ENCODE measurements around the gene AAK1. TPM values are rescaled to one million over a fixed set of nuclear protein-coding genes. Genes with fewer than 3 reads are reported as not detected.
"Not testable (repeated sequence)": the region's sequence is repeated elsewhere in the genome, so short reads cannot be mapped to it uniquely, and the experiment has no call there.

Gene AAK1
- total RNA-seq, 1 experiment from 2014 or later = 52.0 TPM

DNA sequence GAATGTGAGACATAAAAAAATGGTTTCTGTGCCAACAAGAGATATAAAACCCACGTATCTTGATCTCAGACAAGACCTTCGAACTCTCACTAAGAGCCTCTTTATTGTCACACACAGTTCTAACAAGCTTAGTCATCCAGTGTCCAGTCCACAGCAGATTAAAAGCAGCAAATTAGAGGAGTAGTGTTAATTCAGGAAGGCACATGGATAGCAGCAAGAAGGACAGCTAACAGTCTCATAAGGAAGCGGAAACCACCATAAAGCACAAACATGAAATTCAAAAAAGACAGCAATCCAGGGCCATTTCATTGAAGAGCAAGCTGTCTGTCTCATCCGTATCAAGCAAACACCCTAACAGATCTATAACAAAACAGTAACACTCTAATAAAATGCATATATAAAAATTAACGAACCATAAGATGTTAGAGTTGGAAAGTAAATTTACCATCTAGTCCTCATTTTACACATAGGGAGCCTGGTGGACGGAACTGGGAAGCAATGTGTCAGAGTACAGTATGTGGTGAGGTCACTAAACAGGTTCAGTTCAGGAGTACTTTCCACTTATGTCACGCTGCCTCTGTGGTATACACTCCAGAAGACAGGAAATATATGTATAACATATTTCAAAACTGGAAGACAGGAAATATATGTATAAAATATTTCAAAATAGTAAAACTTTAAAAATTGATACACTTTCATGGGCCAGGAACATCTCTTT is 18.3 kb downstream of the AAK1 start:
- DNase-seq (ENCODE audit: low read depth) = no peak

DNA sequence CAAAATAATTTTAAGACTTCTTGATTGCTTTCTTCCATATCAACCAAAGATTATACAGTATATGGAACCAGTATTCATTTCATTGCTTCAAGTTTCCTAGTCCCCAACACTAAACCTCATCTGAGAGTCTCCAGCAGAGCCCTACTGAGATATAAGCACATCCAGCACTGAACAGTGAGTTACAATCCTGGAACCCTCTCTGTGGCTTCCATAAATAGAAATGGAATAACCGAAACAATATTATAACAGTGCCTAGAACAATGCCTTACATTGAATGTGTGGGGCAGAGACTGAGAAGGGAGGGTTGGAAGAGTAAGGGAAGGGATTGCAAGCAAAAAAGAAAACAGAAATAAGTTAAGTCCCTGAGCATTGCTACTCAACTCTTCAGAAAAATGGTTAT is 18.9 kb downstream of the AAK1 start:
- DNase-seq (ENCODE audit: low read depth) = no peak

DNA sequence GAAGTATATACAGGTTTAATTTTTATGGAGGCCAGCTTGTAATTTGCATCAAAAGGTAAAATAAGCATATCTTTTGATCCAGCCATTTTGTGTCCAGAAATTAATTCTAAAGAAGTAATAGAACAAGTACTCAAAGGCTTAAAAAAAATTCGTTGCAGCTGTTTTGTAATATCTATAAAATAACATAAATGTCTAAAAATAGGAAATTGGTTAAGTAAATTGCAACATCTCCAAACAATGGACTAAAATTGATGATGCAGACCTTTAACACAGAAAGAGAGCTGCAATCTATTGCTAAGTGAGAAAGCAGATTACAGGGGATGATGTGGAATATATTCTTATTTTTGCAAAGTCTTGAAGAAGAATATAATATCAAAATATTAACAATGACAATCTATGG is 19.4 kb downstream of the AAK1 start:
- DNase-seq (ENCODE audit: low read depth) = no peak

DNA sequence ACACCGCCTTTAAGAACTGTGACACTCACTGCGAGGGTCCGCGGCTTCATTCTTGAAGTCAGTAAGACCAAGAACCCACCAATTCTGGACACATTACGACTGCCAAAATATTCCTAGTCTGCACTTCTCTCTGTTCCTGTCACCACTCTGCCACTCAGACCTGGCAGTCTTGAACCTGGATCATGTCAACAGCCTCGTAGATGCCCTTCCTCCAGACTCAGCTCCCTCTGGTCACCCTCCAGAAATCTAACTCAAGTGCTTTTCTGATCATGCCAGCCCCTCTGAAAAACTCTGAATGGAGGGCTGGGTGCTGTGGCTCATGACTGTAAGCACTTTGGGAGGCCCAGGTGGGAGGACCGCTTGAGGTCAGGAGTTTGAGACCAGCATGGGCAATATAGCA is 20.3 kb downstream of the AAK1 start:
- no peak for DNase-seq (ENCODE audit: low read depth)

DNA sequence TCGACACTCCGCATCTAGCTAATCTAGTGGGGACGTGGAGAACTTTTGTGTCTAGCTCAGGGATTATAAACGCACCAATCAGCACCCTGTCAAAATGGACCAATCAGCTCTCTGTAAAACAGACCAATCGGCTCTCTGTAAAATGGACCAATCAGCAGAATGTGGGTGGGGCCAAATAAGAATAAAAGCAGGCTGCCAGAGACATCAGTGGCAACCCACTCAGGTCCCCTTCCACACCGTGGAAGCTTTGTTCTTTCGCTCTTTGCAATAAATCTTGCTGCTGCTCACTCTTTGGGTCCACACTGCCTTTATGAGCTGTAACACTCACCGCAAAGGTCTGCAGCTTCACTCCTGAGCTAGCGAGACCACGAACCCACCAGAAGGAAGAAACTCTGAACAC is 20.7 kb downstream of the AAK1 start:
- not testable (repeated sequence) for DNase-seq (ENCODE audit: low read depth)

DNA sequence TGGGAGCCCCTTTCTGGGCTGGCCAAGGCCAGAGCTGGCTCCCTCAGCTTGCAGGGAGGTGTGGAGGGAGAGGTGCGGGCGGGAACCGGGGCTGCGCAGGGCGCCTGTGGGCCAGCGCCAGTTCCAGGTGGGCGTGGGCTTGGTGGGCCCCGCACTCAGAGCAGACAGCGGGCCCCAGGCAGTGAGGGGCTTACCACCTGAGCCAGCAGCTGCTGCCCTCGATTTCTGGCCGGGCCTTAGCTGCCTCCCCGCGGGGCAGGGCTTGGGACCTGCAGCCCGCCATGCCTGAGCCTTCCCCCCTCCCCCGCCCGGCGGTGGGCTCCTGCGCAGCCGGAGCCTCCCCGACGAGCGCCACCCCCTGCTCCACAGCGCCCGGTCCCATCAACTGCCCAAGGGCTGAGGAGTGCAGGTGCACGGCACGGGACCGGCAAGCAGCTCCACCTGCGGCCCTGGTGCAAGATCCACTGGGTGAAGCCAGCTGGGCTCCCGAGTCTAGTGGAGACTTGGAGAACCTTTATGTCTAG is 21.5 kb downstream of the AAK1 start:
- not testable (repeated sequence) for DNase-seq (ENCODE audit: low read depth)

DNA sequence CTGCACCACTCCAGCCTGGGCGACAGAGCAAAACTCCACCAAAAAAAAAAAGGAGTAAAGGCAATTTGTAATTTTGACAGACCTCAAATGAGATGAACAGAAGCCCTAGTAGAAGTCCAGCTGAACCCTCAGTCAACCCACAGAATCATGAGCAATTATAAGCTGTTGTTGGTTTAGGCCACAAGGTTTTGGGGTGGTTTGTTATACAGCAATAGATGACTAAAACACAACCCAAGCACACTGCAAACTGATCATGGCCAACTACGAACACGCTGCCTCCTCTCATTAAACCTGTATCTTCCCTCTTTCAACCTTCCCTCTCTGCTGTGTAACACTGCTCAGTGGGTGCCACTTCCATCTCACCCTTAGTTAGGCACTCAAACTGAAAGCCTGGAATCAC is 22.1 kb downstream of the AAK1 start:
- DNase-seq (ENCODE audit: low read depth) = no peak

DNA sequence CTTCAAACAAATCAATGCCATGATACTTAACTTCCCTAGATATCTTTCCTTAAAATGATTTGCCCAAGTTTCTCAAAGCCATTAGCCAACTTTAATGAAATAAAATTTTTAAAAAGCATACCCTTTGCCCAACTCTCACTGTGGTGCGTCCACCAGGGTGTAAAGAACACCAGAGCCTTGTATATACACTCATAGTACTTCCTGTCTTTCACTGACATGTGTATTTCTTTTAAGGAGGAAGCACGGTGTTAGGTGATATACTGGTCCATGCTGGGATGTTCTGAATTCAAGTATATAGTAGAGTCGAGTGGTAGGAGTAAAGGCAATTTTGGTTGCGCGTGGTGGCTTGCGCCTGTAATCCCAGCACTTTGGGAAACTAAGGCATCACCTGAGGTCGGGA is 22.7 kb downstream of the AAK1 start:
- DNase-seq (ENCODE audit: low read depth) = no peak

DNA sequence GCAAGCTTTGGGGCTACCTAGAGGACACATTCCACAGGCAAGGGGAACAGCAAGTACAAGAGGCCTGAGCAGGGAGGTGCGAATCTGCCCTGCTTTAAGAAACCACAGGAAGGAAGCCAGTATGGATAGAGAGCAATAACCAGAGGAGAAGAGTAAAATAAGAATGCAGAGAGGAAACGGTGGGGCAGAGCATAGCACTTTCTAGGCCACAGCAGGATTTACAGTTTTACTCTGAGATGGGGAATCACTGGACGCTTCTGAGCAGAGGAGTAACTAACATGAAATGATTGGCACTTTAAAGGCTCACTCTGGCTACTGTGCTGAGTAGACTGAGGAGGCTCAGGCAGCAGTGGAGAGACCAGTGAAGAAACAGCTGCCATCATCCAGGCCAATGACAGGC is 23.8 kb downstream of the AAK1 start:
- DNase-seq (ENCODE audit: low read depth) = no peak

DNA sequence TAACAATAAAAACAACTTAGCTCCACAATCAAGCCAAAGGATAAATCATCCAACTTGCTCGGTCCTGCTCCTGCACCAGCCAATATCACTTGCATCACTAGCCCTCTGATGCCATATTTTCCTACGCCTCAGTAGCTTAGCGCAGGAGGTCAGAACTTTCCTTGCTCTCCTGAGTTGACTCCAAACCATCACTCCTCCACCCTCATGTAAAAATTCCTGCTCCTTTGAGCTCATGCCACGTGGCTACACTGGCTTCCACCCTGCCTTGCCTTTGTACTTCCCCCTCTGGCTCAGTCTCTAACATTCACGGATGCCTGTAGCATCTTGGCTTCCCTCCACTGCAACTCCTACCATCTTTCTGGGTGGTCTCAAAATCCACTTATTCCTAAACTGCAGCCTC is 25.2 kb downstream of the AAK1 start:
- DNase-seq (ENCODE audit: low read depth) = peak; percentile 13

DNA sequence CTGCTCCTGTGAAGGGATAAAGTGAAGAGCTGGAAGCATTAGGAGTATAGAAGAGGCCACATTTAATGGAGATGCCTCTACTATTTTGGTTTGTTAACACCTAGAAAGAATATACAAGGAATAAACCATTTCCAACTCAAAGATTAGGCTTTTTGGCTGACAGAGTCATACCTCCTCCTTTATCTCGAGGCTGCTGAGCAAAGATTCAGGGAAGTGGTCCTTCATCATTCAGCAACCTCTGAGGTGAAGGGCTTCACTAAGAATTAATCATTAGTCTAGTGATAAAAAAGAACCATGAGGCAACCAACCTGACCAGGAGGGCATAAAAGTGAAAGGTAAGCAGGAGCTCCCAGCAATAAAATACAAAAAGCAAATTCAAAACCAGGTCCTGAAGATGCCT is 25.8 kb downstream of the AAK1 start:
- no peak for DNase-seq (ENCODE audit: low read depth)

DNA sequence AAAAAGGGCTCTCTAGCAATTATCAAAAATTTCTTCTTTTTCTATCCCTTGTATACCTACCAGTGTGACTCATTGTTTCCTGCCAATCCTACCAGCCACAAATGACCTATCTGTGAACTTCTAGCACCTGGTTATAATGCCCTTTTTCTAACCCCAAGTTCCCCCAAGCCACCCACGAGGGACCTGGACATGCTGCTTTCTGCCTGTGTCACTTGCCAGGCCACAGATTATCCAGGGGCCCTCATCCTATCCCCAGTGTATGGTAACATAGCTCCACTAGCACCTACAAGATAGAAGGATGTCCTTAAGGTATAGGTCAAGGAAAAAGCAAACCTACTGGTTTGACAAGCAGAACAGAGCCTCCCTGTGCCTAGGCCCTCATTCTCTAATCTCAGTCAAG is 26.8 kb downstream of the AAK1 start:
- DNase-seq (ENCODE audit: low read depth) = peak; percentile 71

DNA sequence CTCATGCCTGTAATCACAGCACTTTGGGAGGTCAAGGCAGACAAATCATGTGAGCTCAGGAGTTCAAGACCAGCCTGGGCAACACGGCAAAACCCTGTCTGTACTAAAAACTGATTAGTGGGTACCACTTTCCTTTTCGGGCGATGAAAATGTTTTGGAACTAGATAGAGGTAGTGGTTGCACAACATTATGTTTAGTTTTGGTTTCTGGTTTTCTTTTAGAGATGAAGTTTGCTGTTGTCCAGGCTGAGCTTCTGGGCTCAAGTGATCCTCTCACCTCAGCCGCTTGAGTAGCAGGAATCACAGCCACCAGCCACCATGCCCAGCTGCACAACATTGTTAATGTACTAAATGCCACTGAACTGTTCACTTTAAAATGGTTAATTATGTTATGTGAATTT is 27.6 kb downstream of the AAK1 start:
- no peak for DNase-seq (ENCODE audit: low read depth)

DNA sequence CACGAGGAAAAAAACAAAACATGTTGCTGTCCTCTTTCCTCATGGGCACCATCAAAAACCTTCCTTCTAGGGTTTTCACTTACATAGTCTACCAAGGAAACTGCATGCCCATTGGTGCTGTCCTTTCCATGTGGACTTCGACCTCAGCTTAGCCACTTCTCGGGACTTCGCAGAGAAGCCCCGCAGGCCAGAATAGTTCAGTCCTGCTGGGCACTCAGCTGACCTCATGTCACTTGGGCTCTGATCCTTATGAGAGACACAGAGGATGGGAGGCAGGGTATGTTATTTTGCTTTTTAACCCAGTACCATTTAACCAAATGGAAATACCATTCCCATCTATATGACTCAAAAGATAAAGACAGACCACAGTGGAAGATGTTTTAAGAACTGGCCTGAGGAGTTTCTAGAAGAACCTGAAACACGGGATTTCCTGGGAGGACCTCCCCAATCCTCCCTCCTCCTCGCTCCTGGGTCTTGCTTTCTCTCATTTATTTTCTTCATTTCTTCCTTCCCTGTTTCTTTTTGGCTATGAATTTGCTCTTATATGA is 28.4 kb downstream of the AAK1 start:
- peak; percentile 6 for DNase-seq (ENCODE audit: low read depth)

DNA sequence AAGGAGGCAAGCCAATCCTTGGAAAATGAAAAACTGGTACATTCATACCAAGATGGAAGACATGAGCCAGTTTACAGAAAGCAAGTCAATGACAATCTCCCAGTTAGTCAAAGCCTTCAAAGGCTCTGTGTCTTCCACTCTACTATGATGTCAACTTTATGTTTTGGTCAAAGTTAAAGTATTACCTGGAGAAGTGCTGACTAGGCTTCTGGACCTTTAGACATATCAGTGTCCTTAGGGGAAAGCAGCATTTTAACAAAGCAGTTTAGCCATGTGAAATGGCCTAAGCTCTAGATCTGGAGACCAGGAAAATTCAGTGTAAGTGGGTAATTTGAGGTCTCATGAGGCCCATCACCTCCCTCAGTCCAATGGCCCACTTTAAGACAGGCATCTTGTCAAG is 30.8 kb downstream of the AAK1 start:
- DNase-seq (ENCODE audit: low read depth) = no peak

DNA sequence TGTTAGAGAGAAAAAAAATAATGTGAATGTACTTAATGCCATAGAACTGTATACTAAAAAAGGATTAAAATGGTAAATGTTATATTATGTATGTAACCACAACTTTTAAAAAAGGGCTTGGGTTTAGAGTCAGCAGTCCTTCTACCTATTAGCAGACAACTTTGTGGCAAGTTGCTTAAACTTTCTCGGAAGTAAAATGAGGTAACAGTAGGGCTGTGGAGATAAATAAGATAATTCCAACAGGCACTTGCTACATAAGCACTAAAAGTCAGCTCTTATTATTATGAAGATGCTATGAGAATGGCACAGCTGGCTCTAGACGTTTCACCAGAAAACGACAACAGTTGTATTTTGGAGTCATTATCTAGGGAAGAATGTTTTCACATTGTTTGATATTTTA is 31.3 kb downstream of the AAK1 start:
- DNase-seq (ENCODE audit: low read depth) = no peak

DNA sequence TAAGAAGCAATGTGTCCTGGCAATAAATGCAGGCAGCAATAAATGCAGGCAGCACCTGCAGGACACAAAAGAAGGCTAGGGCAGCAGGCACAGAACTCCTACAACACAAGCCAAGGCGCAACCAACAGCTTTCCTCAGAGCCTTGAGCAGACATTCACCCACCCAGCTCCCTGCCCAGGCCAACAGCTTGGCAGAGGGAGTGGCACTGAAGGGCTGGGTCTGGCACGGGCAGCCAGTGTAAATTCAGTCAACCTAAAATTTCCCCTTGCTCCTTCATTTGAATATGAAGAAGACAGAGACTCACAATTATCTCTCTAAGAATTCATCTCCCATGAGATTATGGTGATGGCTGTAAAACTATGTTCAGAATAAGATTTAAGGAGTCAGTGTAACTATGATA is 35.4 kb downstream of the AAK1 start:
- DNase-seq (ENCODE audit: low read depth) = no peak

DNA sequence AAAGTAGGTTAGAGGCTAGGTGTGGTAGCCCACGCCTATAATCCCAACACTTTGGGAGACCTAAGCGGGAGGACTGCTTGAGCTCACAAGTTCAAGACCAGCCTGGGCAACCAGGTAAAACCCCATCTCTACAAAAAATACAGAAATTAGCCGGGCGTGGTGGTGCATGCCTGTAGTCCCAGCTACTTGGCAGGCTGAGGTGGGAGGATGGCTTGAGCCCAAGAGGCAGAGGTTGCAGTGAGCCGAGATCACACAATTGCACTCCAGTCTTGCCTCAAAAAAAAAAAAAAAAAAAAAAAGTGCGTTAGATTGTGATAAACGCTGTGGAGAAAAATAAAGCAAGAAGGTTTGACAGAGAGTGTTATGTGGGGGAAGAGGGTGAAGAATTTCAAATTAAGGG is 36.8 kb downstream of the AAK1 start:
- not testable (repeated sequence) for DNase-seq (ENCODE audit: low read depth)

DNA sequence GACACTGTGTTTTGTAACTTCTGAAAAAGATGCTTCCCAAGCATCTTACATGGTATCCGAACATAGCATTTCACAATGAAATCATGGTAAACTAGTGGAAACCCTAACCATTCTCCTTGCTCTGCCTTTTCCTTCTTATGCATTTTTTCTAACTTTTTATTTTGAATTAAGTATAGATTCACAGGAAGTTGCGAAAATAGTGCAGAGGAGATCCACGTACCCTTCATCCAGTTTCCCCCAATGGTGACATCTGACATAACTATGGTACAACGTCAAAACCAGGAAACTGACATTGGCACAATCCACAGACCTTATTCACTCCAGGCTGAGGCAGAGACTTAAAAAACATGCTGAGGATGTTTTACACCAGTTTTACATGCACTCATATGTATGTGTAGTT is 38.3 kb downstream of the AAK1 start:
- DNase-seq (ENCODE audit: low read depth) = no peak

DNA sequence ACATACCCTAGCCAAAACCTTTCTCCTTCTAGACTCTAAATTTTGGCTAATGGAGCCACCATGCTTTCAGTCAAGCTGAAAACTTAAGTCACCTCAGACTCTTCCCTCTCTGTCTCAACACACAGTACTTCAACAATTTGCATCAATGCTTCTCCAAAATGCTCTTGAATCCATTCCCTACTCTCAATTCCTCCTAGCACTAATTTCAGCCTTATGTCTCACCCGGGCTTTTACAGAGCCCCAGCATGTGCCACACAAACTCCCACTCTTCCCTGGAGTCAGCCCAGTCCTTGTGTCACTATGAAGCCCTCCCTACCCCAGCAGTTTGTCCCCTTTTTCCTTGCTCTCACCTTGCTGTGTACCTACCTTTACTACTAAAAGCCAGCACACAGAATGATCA is 38.7 kb downstream of the AAK1 start:
- no peak for DNase-seq (ENCODE audit: low read depth)

DNA sequence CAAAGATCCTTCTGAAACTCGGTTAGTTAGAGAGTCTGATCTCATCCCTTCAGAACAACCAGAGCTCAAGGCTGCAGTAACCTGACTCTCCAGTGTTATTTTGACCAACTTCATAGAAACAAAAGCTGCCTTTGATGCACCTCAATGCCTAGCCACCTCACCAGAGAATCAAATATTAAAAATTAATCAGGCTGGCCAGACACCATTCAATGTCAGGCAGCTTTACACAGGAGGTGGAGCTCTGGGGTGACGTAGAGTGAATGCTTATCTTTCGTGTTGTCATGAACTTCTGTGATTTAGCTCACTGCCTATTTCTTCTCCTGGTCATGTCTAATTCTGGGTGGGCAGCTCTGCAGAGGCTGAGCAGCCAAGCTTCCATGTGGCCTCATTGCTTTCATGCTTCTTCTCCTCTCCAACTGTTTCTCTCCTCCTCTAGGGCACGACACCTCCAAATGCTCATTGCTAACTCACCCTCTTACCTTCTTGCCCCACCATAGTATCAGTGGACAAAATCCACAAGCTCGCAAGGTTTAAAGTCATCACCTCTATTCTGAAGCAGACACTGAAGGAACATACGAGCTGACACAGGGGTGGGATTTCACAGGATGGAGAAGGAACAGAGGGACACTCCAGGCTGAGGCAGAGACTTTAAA is 39.4 kb downstream of the AAK1 start:
- no peak for DNase-seq (ENCODE audit: low read depth)

DNA sequence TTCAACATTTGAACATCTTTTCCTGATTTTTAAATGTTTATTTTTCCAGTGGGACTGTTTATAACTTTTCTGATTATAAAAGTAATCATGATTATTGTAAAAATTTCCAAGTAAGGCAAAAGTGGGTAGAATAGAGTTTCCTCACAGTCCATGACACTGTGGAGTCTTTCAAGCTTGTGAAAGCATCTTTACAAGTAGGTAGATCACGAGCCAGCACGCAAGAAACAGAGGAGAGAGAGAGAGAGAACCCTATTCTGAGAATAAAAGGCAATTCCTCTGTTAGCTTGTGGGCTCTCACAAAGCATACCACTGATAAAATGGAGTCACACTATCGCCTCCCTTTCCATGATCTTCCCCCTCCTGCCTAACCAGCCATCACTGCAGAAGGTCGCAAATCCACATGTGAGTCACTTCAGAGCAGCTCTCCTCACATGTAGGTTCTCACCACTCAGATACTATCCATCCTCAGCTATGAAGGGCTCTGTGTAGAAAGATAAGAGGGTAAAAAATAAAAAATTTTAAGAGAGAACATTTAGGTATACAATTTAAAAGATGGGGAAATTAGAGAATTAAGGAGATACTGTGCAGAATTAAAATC is 40.3 kb downstream of the AAK1 start:
- DNase-seq (ENCODE audit: low read depth) = no peak

DNA sequence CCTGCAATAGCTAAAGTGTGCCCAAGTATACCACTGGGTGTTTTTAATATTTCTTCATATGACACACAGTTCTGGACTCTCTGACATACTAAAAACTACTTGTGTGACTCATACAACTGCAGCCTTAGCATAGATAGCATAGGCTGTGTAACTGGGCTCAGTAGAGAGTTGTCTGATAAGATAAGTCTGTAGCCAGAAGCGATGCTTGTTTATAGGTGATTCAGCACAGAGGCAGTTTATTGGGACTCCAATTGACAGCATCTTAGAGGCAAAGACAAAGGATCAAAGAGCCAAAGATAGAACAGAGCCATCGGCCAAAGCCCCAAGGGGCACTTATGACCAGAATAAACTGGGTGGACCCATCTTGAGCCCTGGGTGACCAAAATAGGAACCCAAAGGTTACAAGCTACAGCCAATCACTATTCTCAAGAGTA is 42.3 kb downstream of the AAK1 start:
- peak; percentile 92 for DNase-seq (ENCODE audit: low read depth)
